Measurements from ENCODE around the gene MARVELD3. TPM values are rescaled to one million over a fixed set of nuclear protein-coding genes. Genes with fewer than 3 reads are reported as not detected.
A peak's percentile ranks its signal among the peaks of the same experiment; 100 is the strongest.

The MARVELD3 gene
- total RNA-seq, 1 donor from 2014 or later = 2.2 TPM

- H3K27ac ChIP-seq = no peak overlapping the region
- no peak overlapping the region for H3K4me3 ChIP-seq
- peak overlapping the region; percentile 66 for H3K4me3 Mint-ChIP-seq
- DNase-seq (ENCODE audit: low spot score) = no peak
- no peak overlapping the region for H3K27ac Mint-ChIP-seq
- no peaks in the 10 kb centered on the region for H3K36me3 ChIP-seq
- no peaks in the 10 kb centered on the region for H3K9me3 Mint-ChIP-seq
- no peaks in the 10 kb centered on the region for H3K79me2 ChIP-seq (ENCODE audit: low read depth)
- peaks cover 44% of the 10 kb centered on the region for H3K27me3 ChIP-seq
- H3K27me3 Mint-ChIP-seq (ENCODE audit: insufficient read depth, low read depth) = peaks cover 26% of the 10 kb centered on the region
- H3K36me3 Mint-ChIP-seq = peaks cover 1% of the 10 kb centered on the region
- H2AFZ ChIP-seq (replicated peaks) = no peak overlapping the region
- peaks cover 11% of the 10 kb centered on the region for H3F3A ChIP-seq (ENCODE audit: low read depth)
- H3K4me1 ChIP-seq = no peaks in the 10 kb centered on the region
- peaks cover 9% of the 10 kb centered on the region for H3K4me1 Mint-ChIP-seq
- no peaks in the 10 kb centered on the region for H3K9me3 ChIP-seq (ENCODE audit: low read depth)
- H4K20me1 ChIP-seq (ENCODE audit: low read depth) = no peaks in the 10 kb centered on the region
- TF ChIP-seq EZH2 (IDR thresholded peaks at IDR 0.05) = no peak
- TF ChIP-seq CTCF (IDR thresholded peaks at IDR 0.05) = no peak
- TF ChIP-seq EZH2phosphoT487 (IDR thresholded peaks at IDR 0.05) = no peak
- no peak overlapping the region for H3K9ac ChIP-seq
- peak overlapping the region; percentile 99 for H3K4me2 ChIP-seq
Measured at GRCh38 chr16:71625113-71625850, 702 bp upstream of the MARVELD3 start.

GRCh38 chr16:71626858-71627213, 852 bp downstream of the MARVELD3 start:
- no peaks in the 10 kb centered on the region for H4K20me1 ChIP-seq (ENCODE audit: low read depth)
- DNase-seq (ENCODE audit: low spot score) = peak; percentile 41
- peaks cover 11% of the 10 kb centered on the region for H3F3A ChIP-seq (ENCODE audit: low read depth)
- H3K27ac ChIP-seq = no peak overlapping the region
- peaks cover 44% of the 10 kb centered on the region for H3K27me3 ChIP-seq
- Mint-ChIP-seq H3K36me3 (peaks cover 1% of the 10 kb centered on the region), H3K4me1 (peaks cover 9% of the 10 kb centered on the region), H3K4me3 (peak overlapping the region; percentile 73), H3K27ac (no peak overlapping the region), H3K27me3 (ENCODE audit: insufficient read depth, low read depth) (peaks cover 22% of the 10 kb centered on the region), H3K9me3 (no peaks in the 10 kb centered on the region)
- no peaks in the 10 kb centered on the region for H3K79me2 ChIP-seq (ENCODE audit: low read depth)
- H3K4me3 ChIP-seq = peak overlapping the region; percentile 74
- peak overlapping the region; percentile 97 for H2AFZ ChIP-seq (replicated peaks)
- H3K4me2 ChIP-seq = peak overlapping the region; percentile 99
- no peaks in the 10 kb centered on the region for H3K36me3 ChIP-seq
- TF ChIP-seq EZH2phosphoT487 (IDR thresholded peaks at IDR 0.05) (peak; percentile 65), EZH2 (IDR thresholded peaks at IDR 0.05) (peak; percentile 67), CTCF (IDR thresholded peaks at IDR 0.05) (no peak)
- H3K9me3 ChIP-seq (ENCODE audit: low read depth) = no peaks in the 10 kb centered on the region
- H3K9ac ChIP-seq = no peak overlapping the region
- H3K4me1 ChIP-seq = no peaks in the 10 kb centered on the region

GRCh38 chr16:71627731-71628181, 1.8 kb downstream of the MARVELD3 start:
- H3K27ac ChIP-seq = no peak overlapping the region
- peak; percentile 33 for DNase-seq (ENCODE audit: low spot score)
- H3K27ac Mint-ChIP-seq = no peak overlapping the region
- peaks cover 1% of the 10 kb centered on the region for H3K36me3 Mint-ChIP-seq
- no peaks in the 10 kb centered on the region for H3K4me1 ChIP-seq
- peaks cover 9% of the 10 kb centered on the region for H3K4me1 Mint-ChIP-seq
- H3K9ac ChIP-seq = no peak overlapping the region
- H3K27me3 ChIP-seq = peaks cover 44% of the 10 kb centered on the region
- TF ChIP-seq EZH2phosphoT487 (IDR thresholded peaks at IDR 0.05) (no peak), EZH2 (IDR thresholded peaks at IDR 0.05) (no peak), CTCF (IDR thresholded peaks at IDR 0.05) (no peak)
- H3K9me3 ChIP-seq (ENCODE audit: low read depth) = no peaks in the 10 kb centered on the region
- no peak overlapping the region for H3K4me3 Mint-ChIP-seq
- H3K79me2 ChIP-seq (ENCODE audit: low read depth) = no peaks in the 10 kb centered on the region
- no peak overlapping the region for H2AFZ ChIP-seq (replicated peaks)
- H3F3A ChIP-seq (ENCODE audit: low read depth) = peaks cover 11% of the 10 kb centered on the region
- no peak overlapping the region for H3K4me3 ChIP-seq
- H3K36me3 ChIP-seq = no peaks in the 10 kb centered on the region
- H3K9me3 Mint-ChIP-seq = no peaks in the 10 kb centered on the region
- H3K4me2 ChIP-seq = no peak overlapping the region
- no peaks in the 10 kb centered on the region for H4K20me1 ChIP-seq (ENCODE audit: low read depth)
- H3K27me3 Mint-ChIP-seq (ENCODE audit: insufficient read depth, low read depth) = peaks cover 22% of the 10 kb centered on the region
